Middle frontal gyrus (tissue), 1 donor: ENCODE results near the gene CBY2.

Source experiments
- DNase-seq: peaks from one replicate; pipeline ENCODE4 v3.0.0-alpha.2; 2015; ENCODE audit warnings: low spot score; ENCODE audit errors: extremely low spot score

Gene CBY2

DNA sequence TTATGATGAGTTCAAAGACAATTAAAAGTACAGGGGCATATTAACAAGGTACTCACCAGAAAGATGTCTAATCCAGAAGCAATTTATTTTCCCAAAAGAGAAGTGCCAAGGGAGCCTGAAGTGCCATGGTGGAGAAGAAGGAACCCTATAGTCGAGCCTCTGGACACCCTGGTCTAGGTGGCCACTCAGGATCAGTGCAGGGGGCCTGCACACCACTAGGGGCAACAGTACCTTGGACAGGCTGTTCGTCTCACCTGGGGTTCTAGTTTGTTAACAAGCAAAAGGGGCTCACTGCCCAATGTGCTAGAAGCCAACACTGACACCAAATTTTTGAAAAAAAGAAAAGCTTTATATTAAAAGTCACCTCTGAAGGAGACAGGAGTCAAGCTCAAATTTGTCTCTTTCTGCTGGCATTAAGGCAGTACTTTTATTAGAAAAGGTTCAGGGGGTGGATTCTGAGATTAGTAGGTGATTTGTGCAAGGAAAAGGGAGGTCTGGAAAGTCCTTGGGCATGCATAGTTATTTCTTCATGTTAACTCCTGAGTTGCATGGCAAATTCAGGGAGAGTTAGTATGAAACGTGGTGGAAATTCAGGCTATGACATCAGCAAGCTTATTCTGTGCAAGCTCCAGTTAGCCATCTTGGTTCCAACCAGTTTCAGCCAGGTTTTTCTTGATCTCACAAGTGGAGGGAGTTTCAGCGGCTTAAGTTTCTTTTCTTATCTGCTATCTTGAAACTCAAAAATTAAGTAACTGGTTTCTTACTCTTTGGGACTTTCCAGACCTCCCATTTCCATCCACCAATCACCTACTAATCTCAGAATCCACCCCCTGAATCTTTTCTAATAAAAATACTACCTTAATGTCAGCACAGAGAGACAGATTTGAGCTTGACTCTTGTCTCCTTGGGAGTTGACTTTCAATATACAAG lies 884 bp upstream of the CBY2 start:
- no peak for DNase-seq

DNA sequence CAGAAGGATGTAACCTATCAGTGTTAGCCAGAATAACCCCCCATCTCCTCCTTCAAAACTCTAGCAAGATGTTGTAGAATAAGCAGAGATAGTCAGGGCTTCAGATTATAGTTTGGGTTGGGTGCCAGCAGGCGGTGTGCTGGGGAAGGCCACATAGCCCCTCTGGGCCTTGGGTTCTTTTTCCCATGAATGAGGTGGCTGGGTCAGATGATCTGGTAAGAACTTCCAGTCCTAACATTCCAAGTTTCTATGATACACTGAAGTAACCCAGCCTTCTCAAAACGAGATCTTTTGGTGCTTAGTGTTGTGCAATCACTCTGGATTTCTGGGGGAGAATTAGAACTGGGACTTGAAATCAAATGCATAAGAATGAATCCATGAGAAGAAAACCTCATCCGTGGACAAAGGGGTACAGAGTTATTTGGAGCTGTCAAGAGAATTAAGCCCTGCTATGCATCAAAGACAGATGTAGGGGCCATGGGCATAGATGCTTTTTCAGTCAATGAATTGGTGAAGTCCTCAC lies 810 bp downstream of the CBY2 start:
- DNase-seq = no peak

DNA sequence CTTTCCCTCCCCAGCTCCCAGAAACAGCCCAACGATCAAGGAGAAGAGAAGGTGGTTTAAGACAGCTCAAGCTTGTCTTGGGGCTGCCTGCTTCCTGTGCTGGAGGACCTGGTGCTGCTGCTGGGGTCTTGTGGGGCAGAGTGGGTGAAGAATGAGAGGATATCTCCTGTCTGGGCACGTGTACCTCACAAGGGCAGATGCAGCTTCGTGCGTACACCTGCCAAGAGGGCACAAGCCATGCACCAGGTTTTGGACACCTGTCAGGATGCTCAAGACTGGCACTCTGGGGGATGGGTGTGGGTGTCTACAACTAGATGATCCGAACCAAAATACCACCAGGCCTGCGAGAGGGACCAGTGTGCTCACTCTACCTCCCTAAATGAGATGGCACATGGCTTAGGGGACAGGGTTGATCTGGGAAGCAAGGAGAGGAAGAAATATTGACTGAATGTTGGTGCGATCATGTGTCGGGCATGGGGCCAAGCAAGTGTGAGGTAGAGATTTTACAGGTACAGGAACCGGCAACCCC lies 2.2 kb downstream of the CBY2 start:
- DNase-seq = no peak

- no peak for DNase-seq
Observed at GRCh38 chr13:45704854-45705695, 3.0 kb downstream of the CBY2 start.

GRCh38 chr13:45705918-45706317 lies 3.8 kb downstream of the CBY2 start:
- DNase-seq = no peak

- DNase-seq = no peak
Observed at GRCh38 chr13:45707516-45708100, 5.5 kb downstream of the CBY2 start.

GRCh38 chr13:45711951-45712350 lies 9.8 kb downstream of the CBY2 start:
- no peak for DNase-seq

GRCh38 chr13:45713106-45713690 lies 11.1 kb downstream of the CBY2 start:
- no peak for DNase-seq

- DNase-seq = no peak
Observed at GRCh38 chr13:45713721-45714120, 11.6 kb downstream of the CBY2 start.

DNA sequence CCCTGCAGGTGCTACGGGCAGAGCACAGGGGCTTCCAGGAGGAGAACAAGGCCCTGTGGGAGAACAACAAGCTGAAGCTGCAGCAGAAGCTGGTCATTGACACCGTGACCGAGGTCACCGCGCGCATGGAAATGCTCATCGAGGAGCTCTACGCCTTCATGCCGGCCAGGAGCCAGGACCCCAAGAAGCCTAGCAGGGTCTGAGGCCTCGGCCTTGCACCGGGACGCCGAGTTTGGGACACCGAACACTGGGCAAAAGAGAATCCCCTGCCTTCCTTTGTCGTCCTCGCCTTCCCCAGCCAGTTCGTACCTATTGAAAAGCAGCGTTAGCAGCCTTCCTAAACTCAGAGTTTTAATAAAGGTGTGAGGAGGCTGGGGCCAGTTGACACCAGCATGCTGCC lies 12.1 kb downstream of the CBY2 start:
- no peak for DNase-seq

GRCh38 chr13:45715351-45715750 lies 13.2 kb downstream of the CBY2 start:
- DNase-seq = no peak

- no peak for DNase-seq
Observed at GRCh38 chr13:45717349-45717748, 15.2 kb downstream of the CBY2 start.

DNA sequence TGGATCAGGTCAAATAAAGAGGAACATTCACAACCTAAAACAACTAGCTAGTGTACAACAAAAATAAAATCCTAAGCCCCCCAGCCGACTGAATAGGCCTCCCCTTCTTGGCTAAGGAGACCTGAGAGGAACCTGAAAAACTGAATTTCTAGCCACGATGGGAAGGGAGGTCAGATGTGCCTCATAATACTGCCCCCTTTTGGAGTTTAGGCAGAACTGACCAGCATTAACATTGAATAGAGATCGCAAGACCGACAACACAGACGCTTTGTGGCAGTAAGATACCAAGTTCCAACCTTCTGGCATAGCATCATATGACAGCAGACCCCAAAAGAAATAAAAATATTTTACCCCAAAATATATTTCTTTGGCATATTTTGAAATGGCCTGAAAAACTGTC lies 15.9 kb downstream of the CBY2 start:
- no peak for DNase-seq

GRCh38 chr13:45718992-45719391 lies 16.9 kb downstream of the CBY2 start:
- no peak for DNase-seq

- no peak for DNase-seq
Observed at GRCh38 chr13:45721203-45721731, 19.1 kb downstream of the CBY2 start.

- DNase-seq = no peak
Observed at GRCh38 chr13:45723798-45724197, 21.7 kb downstream of the CBY2 start.

- DNase-seq = no peak
Observed at GRCh38 chr13:45728759-45729158, 26.6 kb downstream of the CBY2 start.

DNA sequence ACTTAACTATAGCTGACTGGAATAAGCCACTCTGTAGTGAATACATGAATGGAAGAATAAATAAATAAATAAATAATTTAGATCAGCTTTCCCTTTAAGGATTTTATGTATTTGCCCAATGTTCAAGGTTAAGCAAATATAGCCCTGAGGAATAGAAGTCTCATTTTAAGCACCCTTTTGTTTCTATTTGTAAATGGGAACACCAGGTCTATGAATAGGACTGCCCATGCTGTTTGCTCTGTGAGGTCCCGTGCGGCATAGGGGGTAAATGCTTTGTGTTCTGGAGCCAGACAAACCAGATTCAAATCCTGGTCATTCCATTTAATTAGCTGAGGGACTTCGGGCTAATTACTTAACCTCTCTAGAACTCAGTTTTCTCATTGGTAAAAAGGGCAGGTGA lies 29.3 kb downstream of the CBY2 start:
- no peak for DNase-seq

GRCh38 chr13:45732916-45733315 lies 30.8 kb downstream of the CBY2 start:
- no peak for DNase-seq

DNA sequence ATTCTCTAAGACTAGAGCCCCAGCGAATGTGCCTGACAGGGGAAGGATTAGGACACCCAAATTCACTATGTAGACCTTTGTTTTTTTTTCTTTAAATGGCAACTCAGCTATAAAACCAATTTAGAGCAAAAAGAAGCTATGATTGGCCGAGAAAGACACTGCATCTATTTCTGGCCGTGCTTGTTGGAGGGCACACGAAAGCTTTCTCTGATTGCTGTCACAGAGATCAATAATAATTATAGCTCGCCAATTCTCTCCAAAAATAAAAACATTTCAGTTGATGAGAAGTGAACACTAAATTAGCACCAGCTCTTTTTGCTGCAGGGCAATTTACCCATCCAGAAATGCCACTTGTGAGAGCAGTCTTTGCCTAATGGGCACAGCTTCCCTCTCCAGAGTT lies 31.2 kb downstream of the CBY2 start:
- DNase-seq = no peak

DNA sequence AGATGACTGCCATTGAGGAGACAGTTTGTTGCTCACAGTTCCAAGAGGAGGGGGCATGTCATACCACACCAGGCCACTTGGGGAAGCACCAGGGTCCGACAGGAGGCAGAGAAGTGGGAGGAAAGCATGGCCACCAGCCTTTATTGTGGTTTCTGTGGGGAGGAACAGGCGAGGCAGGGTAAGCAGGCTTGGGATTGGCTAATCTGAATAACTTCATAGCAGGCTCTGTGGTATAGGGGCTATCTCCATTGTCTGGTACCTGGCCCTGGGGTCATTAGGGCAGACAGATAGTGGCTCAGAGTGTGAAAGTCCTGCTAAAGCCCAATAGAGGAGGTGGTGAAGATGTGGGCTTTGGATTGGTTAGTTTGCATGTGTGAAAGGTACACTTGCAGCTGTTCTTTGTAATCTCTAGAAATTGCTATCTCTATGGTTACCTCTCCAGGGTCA lies 35.5 kb downstream of the CBY2 start:
- DNase-seq = no peak
